RCC 7860 (cell line): ENCODE measurements around the gene SLC24A3.

Experiments used
- DNase-seq: peaks from one replicate; pipeline ENCODE4 v3.0.0-alpha.2; 2015; ENCODE audit warnings: low spot score
- FAIRE-seq: peaks from 2 replicates; lab custom pipeline; 2012; peaks lifted over from hg19 to GRCh38; lab: Jason Lieb, UNC

Gene SLC24A3

DNA sequence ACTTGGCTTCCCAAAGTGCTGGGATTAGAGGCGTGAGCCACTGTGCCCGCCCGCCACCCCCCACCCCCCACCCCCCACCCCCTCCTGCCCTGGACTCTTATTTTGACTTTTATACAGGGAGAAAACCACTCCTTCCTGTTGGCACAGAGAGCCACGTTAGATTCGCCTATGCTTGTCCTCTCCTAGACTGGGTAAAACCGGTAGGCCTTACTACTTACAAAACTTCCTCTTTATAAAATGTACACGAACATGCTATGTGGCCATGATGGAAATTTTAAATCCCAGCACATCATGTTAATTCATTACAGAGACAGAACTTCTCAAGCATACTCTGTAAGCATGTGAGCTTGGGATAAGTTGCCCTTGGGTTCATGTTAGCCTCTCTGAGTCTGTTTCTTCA, 124.2 kb downstream of the SLC24A3 start:
- DNase-seq (no peak), FAIRE-seq (no peak)

DNA sequence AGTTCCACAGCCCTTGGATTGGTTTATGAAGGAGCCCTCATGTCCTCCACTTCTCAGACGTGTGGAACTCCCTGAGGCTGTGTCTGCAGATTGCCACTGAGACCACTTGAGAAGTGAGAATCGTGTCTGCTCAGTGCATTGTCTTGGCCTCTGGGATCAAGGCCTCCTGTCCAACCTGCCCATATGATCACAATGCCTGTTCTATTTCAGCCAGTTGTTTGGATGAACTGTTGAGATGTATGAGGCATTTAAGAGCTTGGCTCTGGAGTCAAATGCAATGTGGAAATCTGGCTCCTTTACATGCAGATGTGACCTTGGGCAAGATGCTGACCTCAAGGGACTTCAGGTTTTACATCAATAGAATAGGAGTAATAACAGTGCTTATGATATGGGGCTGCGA, 125.9 kb downstream of the SLC24A3 start:
- no peak for DNase-seq
- no peak for FAIRE-seq

DNA sequence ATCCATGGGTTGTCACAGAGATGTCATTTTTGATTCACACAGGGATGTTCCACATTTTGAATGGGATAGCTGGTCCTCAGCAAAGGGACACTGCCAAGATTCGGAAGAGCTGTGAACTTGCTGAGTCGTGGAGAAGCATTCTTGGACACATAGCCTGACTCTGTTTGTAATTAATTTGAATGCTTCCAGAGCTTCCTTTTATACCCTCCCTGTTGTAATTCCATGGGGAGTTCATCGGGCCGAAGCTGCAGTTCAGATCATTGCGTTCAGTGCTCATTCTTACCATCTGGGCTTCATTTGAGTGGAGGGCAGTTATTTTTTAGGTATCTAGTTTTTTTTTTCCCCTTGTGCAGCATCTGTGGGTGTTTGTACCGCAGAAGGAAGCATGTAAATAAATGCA, 126.5 kb downstream of the SLC24A3 start:
- no peak for FAIRE-seq

DNA sequence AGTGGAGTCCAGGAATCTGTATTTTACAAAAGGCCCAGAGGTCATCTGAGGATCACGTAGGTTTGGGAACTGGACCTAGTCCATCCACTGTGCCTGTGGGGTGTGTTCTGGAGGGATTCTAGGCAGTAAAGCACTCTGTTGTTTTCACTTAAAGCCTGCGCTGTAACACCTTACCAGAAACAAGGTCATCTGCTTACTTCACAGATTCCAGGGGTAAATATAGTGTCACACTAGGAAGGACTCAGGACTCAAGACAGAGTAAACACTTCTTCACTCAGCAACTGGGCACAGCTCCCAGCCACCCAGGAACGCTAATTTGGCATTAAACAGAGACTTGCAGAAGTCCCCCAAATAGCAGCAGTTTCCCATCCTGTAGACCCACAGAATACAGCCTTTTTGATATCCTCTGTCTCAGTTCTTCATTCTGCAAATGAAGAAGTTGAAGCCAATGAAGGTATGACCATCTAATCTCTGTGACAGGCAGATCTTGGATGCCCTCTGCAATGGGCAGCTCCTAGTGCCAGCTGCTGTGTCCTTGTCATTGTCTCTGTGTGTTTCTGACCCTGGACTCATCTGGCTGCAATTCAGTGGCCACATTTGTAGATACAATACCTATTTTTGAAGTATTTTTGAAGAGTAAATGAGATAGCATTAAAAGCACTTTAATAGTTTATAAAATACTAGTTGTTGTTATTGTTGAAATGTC, 129.1 kb downstream of the SLC24A3 start:
- no peak for FAIRE-seq
- no peak for DNase-seq

More for the DNA sequence above, 126.5 kb downstream of the SLC24A3 start:
- no peak for DNase-seq

DNA sequence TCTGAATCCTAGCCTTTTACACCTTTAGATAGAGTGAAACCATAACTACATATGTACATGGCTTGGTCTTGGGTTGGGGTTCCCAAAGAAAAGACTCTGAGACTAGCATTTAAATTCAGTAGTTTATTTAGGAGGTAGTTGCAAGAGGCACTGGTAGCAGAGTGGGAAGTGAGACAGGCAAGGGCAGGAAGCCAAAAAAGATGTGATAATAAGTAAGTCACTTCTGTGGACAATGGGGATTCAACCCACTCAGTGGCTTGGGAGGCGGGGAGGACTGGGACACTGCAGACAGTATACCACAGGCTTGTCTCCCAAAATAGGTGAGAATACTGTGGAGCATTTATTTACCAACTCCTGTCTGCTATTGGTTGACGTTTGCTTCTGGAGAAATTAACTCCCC, 131.9 kb downstream of the SLC24A3 start:
- FAIRE-seq (no peak), DNase-seq (no peak)

DNA sequence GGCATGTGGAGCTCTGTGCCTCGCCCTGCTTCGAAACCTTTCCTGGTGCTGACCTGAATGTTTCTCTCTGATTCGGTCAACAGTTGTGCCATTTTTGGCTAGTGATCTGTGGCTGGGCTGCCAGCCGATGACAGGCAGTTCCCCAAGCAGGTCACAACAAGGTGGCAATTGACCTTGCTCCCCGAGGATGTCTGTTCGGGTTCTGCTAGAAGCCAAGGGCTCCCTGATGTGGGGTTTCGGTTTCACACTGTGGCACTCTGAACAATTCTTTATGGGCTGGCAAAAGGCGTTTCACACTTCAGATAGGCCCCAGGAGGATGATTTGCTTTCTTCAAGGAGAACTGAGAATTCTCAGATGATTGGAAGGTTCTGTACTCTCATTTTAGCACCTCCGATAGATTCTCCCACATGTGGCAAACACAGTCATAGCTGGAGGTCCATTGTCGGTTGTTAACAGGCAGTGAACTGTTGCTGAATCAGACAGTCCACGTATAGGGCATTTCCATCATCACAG, 135.6 kb downstream of the SLC24A3 start:
- FAIRE-seq (no peak), DNase-seq (no peak)

DNA sequence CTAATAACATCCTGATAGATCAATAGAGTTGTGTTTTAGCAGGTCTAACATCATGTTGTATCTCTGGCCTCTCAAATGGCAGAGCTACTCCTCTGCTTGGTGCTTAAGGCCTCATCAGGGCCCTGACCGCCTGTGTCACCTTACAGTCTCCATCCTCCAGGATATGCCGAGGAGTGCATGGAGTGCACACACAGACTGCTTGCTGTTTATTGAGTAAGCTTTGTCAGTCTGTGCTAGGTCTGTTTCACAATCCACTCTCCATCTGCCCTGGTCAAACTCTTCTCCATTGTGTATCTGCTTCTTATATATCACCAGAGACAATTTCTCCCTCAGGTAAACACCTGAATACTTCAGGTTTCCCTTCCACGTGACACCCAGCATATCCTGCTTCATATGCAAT, 136.1 kb downstream of the SLC24A3 start:
- no peak for FAIRE-seq
- no peak for DNase-seq

DNA sequence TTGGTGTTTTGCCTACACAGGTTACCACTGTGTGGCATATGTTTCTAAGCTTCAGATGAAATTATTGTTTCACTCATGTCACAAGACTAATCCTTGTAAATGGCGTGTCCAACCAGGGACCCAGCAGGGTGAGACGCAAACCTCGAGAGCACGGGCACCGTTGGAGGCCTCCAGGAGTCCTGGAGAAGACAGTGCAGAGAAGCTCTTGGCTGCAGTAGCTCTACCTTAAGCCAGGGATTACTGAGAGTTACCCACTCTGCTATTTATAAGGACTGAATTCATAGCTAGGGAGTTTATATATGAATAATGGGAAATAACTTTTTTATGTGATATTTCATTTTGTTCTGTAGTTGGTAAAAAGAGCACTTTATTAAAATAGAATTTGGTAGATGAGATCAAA, 137.4 kb downstream of the SLC24A3 start:
- DNase-seq (no peak), FAIRE-seq (no peak)

DNA sequence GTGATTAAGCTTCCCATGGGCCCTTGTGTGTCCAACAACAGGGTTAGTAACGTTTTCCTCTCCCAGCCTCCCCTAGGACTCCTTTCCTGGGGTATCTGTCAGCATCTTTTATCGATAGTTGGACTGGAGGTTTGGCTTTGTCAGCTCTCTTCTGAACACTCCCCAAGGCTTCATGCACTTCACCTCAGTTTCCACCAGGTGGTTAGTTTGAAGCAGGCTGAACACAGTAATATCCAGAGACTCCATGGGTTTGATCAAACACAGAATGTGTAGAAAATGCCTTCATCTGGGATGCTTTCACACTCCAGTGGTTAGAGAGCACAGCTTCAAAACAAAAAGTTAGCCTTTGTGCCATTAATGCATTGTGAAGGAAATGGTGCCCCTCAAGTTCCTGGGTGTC, 139.1 kb downstream of the SLC24A3 start:
- FAIRE-seq (no peak), DNase-seq (no peak)

DNA sequence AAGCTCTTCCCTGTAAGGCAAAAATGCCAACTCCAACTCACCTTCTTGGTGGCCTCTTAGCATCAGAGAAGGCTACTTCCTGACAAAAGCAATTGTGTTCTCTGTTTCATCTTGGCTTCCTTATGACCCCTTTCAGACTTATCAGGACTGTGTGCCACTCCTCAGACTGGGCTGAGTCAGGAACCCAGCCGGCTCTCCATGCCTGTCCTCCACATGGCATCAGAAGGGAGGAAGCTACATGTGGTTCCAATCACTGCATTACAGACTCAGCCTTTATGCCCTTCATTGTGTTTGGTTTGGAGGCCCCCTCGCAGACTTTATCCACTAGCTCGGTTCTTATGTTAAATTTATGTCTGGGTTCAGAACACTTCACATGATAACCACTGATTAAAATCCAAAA, 142.5 kb downstream of the SLC24A3 start:
- DNase-seq (no peak), FAIRE-seq (no peak)

DNA sequence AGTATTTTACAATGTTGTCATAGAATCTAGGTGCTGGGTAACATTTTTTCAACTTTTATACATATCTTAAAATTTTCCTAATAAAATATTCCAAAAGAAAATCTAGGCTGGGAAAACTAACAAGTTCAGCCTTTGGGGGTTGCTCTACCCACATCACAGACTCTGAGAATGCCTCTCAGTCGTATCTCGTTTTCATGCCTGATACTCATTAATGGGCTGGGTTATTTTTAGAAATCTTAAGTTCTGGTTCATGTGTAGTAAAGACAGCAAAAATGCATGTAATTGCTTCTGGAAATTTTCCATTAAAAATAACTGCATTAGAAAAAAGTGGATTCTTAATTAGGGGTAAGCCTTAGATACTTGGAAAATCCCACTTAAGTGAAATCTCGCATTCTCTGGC, 149.3 kb downstream of the SLC24A3 start:
- FAIRE-seq (no peak), DNase-seq (no peak)

DNA sequence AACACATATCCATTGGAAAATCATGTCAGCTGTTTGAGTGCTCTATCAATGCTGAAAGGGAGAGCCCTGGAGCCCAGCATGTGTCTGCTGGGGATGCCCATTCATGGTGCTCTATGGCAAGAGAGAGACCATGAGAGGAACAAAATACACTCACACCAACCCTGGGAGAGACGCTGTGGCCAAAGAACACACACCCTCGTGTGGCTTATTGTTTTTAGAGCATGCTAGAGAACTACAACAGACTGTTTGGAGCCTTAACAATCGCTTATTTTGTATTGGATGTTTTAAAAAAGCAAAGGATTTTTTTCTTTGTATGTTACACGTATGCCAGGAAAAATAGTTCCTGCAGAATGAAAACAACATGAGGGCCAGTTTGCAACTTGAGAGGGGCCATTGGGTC, 151.0 kb downstream of the SLC24A3 start:
- no peak for DNase-seq
- FAIRE-seq, result no peak

DNA sequence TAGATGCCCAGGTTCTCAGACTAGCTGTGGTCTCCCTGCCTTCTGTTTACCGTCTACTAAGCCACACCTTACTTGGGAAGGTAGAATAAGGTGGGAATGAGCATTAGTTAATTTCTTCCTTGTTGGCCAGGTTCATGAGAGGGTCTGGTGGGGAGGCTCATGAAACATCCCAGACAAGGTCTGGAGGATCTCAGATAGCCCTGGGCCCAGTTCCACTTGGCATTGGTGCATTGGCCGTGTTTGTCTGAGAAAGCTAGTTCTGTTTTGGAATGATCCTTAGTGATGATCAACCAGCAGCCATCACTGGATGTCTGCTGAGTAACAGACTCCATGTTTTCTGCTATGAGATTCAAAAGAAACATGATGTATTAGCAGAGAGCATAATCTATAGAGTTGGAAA, 155.1 kb downstream of the SLC24A3 start:
- FAIRE-seq (no peak), DNase-seq (no peak)

DNA sequence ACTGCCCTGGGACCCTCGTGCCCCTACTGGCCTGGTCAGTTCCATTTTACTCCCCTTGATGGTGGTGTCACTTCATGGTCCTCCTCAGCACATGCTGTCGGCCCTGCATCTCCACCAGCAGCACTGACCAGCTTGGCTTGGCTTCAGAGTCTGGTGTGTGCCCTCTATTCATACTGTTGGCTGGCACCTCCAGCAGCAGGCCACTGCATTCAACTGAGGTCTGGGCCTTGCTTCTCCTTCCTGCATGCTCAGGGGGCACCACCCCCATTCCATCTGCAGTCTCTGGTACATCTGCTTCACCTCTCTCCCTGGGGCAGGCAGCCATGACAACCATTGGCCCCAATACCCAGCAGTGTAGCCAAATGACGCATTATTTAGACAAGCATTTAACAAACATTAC, 155.9 kb downstream of the SLC24A3 start:
- no peak for DNase-seq
- no peak for FAIRE-seq

DNA sequence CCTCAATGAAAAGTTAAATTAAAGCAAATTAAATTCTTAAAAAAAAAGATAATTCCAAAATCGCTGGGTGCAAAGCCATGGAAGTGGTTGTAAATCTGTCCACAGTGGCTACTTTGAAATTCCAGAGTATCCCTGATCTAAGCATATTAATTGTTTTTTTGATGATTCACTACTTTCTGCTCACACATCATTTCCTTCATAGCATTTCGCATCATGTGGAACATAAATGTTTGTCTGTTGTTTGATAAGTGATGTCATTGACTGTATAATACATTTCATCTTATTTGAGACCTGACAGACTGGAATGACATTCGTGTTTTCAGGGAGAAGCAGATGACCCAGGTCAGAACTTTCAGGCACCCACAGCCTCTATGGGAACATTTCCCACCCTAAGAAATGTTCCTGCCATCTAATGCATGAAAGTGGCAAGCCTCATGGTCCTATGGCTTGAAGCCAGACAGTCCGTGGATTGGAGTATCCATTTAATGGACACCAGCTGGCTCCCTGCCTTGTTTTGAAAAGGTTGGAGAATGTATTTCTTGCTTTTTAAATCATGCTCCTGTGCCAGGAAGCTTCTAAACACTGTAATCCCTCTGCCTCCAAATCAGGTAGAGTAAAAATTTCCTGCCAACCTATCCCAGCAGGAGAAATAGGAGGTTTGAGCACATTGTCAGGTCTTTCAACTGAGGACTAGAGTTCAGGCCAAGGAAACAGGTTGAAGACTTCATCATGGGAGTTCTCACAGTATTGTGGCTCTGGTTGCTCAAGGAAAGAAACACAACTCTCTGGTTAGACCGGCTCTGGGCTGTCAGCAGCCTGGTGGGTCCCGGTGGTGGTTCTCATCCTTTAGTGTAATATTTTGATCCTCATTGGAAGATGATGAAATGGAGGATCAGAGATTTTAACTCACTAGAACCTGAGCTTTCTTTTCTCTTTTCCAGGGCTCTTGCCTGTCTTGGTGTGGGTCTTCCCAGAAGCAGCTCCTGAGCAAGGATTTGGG, 157.9 kb downstream of the SLC24A3 start:
- FAIRE-seq (no peak), DNase-seq (no peak)

DNA sequence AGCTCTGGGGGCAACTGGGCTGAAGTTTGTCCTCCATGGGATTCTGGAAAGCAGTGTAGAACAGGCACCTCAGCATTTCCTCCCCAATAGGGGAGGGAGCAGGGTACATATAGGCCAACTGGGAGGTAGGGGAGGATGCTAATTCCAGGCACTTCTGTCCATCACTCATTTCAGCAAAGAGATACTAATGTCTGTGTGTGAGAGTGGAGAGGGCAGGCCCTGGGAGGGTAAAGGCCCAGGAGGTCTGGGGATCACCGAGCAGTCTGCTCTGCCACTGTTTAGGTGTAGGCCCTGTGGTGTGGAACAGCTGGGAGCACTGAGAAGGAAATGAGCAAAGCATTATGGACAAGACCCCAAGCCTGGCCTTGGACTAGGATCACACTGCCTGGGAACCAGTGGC, 158.7 kb downstream of the SLC24A3 start:
- DNase-seq (no peak), FAIRE-seq (no peak)

DNA sequence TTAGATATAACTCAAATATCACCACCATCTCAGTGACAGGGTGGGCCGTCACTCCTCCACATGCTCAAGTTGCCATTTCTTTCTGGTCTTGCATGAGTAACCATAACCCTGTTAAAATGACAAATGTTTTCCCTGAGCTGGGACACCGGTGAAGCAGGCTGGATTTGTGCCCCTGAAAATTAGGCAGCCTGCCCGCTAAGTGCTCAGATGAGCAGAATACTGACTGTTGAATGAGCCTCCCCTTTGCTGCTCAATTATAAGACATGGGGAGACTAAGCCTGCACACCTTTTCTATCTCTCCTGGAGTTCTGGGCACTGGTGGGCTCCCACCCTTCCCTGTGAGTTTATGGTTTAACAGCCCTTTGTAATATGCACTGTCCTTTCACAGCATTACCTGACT, 161.8 kb downstream of the SLC24A3 start:
- FAIRE-seq, result no peak
- no peak for DNase-seq

DNA sequence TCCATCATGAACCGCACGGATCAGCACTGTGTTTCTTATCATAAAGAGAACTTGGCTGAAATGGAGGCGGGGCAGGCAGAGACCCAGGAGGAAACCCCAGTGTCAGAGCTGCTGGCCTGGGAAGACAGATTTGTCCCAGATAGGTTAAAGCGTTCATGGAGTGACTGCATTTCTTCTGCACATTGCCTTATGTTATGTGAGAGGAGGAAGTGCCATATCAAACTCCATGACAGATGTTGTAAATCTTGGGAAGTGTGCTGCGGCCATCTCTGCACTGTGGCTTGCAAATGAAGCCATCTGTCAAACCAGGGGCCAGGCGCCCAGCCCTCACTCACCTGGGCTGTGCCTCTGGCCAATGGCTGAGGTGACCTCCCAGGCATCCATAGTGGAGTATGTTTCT, 163.0 kb downstream of the SLC24A3 start:
- DNase-seq, result no peak
- FAIRE-seq, result no peak

DNA sequence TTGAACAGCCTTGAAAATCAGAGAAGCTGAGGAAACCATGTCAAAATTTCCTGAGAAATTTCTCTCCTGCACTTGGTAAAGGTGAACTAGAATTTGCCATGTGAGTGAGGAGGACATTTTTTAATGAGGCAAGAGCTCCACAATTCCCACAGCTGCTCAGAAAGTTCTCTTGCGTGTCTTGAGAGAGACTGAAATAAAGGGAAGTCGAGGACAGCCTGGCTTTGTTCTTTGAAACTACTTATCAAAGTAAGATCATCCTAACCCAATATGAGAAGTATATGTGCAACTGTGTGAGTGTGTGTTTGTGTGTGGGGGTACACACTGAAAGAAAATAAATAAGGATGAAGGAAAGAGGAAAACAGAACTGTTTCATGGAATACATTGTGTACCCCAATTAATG, 163.4 kb downstream of the SLC24A3 start:
- FAIRE-seq (no peak), DNase-seq (no peak)

DNA sequence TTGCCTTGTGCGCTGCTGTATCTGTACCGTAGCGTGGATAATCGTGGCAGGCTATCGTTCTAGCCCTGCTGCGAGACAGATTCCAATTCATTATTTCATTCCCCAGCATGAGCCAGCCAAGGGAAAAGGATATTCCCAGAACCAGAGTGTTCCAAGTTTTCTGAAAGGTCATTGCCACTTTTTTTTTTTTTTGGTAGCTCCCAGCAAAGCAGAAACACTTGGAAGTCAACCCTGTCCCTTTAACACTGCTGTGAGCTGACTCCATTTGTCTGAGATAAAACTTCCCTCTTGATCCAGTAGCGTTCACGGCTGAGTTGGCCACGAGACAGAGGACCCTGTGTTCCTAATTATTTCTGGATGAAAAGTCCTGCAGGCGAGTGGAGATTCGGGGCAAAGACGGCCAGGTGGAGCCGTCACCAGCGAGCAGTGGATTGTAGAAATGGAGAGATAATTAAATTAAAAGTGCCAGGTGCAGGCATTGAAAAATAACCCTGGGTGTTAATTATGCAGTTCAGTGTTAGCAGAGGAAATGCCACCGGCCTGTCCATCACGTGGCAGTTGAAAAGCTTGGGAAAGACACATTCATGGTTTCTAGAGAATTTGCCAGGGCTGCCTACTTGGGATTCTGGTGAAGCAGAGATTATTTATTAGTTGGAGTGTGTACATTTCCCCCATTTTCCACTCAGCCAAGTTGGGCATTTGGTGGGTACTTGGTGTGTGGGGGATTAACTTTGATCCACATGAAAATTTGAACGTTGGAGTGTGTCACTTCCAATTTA, 164.2 kb downstream of the SLC24A3 start:
- no peak for FAIRE-seq

DNA sequence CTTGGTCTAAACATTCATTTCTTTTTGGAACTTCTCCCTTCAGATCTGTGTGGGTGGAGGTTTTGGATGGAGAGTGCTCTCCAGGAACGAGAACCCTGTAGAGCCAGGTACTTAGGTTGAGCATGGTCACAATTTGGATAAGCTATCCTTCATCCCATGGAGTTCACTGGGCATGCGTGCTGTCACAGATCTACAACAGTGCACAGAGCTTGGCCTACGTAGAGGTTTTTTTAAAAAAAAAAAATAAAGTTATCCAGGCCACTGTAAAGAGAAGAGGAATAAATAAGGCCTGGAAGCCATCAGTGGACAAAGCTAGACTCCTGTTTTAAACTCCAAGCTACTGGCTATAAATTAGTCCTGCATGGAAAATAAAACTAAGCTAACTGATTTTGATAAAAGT, 165.6 kb downstream of the SLC24A3 start:
- FAIRE-seq (no peak), DNase-seq (no peak)

More for the DNA sequence above, 164.2 kb downstream of the SLC24A3 start:
- DNase-seq, result no peak
